Measurements from ENCODE around the gene TIGD1.
"Not testable (repeated sequence)": the region's sequence is repeated elsewhere in the genome, so short reads cannot be mapped to it uniquely, and the experiment has no call there.

The TIGD1 gene

DNA sequence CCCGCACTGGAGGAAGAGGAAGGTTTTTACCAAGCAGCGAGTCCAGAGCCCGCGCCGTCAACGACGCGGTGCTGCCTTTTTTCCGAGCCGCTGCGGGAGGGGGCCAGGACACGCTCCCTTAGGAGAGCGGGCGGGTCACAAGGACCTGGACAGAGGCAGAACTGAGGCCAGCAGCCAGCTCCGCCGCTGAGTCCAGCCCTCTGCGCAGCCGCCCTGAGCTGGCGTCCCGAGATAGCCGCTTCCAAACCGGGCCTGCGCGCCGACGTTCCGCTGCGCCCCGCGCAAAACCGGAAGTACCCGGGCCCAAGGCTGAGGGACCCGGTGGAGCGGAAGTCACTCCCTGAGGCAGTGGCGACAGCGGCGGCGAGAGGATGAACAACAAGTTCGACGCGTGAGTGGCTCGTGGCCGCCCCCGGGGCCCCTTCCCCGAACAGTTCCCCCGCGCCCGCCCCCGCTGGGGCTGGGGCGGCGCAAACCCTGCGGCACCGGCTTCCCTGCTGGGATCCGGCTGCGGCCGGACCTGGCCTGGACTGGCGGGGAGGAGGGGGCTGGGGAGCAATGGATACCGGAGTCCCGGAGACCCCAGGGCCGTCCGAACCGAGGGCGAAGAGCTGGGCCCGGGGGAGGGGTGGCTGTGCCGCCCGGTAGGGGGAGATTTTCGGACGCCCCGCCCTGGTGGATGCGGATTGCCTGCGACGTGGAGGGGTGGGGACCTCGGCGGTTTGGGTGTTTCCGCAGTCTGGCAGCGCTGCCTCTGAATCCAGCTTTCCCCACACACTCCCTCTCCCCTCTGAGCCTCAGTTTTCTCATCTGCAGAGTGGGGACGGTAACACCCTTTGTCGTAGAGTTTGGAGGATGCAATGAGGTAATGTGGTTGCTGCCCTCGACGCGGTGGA lies at the start of gene TIGD1, which contains the start of gene EIF4E2:
Gene TIGD1, minus strand, starts transcription at position 204 of the 896 bp plus-strand sequence. CDS start 675 bp downstream, outside the sequence.
Gene EIF4E2, plus strand, starts transcription at position 336 of the 896 bp plus-strand sequence. Its CDS starts 36 bp downstream, at position 372.
- peak; percentile 1 for DNase-seq

DNA sequence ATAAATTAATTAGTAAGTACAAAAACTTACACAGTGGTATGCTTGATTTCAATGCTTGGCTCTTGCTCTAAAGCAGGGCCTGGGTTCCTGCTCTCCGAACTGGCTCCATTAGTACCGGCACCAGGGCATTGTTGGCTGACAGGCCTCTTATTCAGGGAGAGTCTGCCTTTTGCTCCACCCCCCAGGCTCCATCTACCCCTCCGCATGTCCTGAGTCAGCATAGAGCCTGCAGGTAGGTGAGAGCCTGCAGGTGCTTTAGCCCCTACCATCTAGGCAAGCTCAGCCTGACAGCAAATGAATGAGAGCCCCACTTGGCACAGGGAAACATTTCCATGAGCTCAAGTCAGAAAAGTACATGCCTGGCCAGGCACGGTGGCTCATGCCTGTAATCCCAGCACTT lies 47.9 kb upstream of the TIGD1 start:
- no peak for DNase-seq

DNA sequence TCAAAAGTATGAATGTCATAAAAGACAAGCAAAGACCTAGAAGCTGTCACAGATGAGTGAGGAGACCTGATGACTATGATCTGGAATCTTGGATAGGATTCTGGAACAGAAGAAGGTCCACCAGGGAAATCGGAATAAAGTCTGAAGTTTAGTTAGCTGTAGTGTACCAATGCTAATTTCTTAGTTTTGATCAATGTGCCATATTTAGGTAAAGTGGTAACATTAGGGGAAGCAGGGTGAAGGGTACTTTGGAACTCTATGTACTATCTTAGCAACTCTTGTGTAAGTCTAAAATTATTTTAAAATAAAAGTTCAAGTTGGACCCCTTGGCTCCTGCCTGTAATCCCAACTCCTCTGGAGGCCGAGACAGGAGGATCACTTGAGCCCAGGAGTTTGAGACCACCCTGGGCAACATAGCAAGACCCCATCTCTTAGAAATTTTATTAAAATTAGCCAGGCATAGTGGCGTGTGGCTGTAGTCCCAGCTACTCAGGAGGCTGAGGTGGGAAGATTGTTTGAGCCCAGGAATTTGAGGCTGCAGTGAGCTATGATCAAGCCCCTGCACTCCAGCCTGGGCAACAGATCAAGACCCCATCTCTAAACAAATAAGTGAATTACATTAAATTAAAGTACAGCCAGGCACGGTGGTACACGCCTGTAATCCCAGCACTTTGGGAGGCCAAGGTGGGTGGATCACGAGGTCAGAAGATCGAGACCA lies 47.2 kb upstream of the TIGD1 start:
- DNase-seq: no peak

DNA sequence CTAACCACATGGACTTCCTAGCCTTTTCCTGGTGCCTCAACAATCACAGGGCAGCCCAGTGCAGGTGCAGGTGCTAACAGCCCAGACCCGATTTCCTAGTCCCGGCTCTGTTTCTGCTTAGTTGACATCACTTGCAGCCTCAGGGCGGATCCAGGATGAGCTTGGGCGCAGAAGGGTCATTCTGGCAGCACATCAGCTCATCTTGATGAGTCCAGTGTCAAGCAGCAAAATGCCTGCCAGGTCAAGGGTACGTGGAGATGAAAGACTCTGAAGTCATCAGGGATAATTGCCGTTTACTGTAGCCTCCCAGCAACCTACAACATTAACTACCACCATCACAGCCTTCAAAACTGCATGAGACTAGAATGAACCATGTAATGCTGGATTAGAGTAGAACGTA lies 43.6 kb upstream of the TIGD1 start:
- DNase-seq: no peak

DNA sequence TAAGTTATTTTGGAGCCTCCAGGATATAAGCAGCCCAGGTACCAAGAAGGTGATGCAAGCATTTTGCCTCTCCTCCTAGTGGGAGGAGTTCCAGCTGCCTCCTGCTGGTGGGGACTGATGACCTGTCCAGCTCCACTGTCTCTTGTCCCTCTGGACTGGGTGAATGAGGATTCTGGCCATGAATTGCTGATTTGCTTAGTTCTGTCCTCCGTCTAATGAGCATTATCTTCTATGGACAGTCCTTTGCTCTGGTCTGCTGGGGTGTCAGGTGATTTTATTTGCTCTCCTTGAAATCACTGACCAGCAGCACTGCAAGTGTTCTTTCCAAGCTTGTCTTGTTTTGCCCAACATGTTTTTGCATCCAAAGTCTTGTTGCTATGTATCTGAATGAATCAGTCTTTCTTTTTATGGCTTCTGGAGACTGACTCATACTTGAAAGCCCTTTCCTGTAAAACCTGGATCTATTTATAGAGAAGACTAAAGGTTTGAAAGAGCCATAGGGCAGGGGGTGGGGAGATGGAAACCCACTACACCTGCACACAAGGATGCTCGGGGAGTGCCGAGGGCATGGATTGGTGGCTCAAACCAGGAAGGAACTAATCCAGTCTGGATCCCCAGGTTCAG lies 42.5 kb upstream of the TIGD1 start:
- DNase-seq: no peak

DNA sequence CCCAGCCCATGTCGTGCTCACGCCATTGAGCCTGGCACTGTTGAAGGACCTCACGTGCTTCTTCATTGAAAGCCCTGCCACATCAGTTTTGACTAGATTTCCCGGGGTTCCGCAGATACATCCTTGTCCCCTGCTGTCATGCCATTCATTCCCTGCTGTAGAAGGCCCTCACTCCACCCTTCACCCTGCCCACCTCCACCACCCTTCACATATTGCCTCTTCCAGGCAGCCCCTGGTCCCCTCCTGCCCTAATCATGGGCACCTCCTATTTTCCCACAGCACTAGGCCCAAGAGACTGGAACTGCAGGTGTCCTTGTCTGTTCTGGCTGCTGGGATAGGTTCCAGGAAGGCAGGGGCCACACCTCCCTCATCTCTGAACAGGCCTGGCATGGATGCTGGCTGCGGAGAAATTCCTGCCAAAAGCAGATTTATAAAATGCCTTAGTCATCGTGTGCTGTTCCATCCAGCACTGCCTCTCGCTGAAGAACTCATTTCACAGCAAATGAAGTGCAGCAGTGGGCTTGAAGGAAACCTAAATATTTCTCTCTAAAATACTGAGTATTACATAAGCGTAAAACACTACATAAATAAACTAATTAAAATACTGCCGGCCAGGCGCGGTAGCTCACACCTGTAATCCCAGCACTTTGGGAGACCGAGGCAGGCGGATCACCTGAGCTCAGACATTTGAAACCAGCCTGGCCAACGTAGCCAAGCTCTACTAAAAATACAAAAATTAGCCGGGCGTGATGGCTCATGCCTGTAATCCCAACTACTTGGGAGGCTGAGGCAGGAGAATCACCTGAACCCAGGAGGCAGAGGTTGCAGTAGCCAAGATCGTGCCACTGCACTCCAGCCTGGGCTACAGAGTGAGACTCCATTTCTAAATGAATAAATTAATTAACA lies 38.6 kb upstream of the TIGD1 start:
- DNase-seq: no peak

- no peak for DNase-seq
Measured at GRCh38 chr2:232588031-232588430, 37.7 kb upstream of the TIGD1 start.

DNA sequence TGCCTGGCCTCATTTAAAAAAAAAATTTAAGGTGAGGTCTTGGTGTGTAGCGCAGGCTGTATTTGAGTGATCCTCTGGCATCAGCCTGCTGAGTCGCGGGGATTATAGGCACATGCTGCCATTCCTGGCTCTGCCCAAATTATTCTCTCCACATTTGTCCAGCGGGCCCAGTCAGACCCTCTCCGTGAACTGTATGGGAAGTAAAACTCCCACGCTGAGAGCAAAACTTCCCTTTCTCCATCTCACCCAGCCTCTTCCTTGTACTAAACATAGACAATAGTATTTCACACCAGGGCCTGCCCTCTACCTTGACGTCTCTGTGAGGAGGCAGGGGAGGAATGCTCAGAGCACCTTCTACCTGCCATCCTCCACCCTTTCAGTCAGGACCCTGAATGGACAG lies 37.2 kb upstream of the TIGD1 start:
- no peak for DNase-seq

DNA sequence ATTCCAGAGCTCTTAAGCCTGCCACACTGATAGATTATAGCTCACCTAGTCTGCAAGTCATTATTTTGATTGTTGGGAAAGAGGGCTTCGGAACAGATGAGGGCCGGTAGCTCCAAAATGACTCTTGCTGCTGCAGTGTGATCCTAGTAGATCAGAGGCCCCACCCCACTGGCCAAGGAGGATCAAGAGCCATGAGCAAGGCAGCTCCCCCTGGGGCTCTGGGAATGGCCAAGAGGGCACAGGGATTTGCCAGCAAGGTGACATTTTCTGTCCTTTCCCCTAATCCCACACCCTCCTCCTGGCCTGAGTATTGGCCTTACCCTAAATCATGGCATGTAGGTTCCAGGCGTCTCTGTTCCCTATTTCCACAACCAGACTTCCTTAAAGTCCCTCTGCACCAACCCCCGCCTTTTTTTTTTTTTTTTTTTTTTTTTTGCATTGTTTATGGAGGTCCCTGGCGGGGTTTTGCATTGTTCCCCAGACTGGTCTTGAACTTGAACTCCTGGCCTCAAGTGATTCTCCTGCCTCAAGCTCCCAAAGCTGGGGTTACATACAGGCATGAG lies 36.7 kb upstream of the TIGD1 start:
- no peak for DNase-seq

- DNase-seq: no peak
Measured at GRCh38 chr2:232584238-232584637, 33.9 kb upstream of the TIGD1 start.

- no peak for DNase-seq
Measured at GRCh38 chr2:232581725-232582124, 31.4 kb upstream of the TIGD1 start.

- DNase-seq: no peak
Measured at GRCh38 chr2:232580648-232580981, 30.3 kb upstream of the TIGD1 start.

- no peak for DNase-seq
Measured at GRCh38 chr2:232578626-232579025, 28.3 kb upstream of the TIGD1 start.

DNA sequence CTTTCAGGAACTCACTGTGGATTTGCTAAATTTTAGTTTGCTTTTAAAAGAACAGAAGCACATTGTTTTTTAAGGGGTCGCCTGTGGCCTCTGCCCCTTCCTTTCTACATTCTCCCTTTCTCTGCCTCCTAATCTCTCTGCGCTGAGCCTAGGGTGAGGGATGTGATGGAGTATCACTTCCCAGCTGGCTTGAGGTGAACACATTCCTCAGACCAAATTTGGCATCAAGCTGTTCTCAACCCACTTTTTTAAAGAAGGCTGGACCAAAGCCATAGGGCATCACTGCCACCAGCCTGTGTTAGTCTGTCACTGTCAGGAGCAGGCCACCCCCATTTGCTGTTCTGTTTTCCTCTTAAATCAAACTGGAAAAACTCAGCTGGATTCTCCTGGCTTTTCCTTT lies 27.5 kb upstream of the TIGD1 start:
- no peak for DNase-seq

GRCh38 chr2:232576995-232577394 lies 26.6 kb upstream of the TIGD1 start:
- DNase-seq: no peak

DNA sequence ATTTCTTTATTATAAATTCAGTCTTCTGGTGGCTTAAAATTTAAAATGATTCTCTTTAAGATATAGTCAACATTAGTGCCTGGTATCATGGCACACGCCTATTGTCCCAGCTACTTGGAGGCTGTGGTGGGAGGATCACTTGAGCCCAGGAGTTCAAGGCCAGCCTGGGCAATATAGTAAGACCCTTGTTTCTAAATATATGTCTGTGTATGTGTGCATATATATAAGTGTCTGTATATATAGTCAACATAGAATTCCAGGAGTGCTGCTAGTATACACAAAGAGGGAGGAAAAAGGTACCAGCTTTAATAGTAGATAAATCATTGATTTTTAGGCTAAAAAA lies 25.0 kb upstream of the TIGD1 start:
- DNase-seq: no peak

- no peak for DNase-seq
Measured at GRCh38 chr2:232574674-232575403, 24.5 kb upstream of the TIGD1 start.

DNA sequence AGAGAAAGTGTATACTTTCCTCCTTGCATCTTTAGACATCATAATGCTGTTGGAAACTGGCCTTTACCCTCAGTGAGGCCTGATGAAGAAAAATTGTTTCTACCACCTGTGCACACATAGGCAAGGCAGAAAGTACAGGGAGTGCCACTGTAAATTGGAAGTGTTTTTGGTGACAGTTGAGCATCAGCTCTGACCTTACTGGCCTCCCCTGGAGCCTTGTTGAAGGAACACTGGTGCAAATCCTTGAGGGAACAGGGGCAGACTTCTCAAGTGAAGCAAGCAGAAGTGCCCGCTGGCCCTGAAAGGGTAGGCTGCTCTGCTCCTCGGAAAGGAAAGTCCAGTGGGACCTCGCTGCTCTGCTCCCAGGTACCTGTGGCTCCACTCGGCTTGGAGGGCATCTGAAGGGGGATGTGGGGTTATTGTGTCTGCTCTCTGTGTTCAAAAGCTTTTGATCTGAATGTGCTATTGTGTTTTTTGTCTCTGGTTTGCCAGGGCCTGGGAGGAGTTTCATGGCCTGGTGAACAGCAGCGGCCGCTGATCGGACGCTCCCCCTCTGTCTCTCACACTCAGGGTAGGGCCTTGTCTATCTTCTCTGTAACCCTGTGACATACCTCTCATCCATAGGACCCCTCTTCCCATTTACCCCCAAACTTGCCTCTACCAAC lies 23.5 kb upstream of the TIGD1 start:
- no peak for DNase-seq

GRCh38 chr2:232573042-232573441 lies 22.7 kb upstream of the TIGD1 start:
- DNase-seq: no peak

DNA sequence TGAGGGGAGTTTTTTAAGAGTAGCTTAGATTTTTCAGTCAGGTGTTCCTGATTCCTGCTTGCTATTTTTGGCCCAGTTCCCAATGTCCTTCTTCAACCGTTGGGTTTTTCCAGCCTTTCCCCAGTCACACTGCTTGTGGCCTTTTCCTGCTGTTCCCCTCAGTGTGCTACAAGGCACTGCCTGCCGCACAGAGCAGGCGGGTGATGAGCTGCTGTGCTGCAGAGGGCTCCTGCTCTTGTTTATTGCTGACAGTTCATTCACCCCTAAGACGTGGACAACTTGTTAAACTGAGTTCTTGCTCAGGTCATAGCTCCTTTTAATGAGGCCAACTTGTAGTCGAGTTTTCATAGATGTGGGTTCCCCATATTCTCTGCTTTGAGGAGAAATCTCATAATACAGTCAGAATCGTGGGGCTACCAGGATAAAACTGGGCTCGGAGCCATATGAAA lies 20.7 kb upstream of the TIGD1 start:
- no peak for DNase-seq

DNA sequence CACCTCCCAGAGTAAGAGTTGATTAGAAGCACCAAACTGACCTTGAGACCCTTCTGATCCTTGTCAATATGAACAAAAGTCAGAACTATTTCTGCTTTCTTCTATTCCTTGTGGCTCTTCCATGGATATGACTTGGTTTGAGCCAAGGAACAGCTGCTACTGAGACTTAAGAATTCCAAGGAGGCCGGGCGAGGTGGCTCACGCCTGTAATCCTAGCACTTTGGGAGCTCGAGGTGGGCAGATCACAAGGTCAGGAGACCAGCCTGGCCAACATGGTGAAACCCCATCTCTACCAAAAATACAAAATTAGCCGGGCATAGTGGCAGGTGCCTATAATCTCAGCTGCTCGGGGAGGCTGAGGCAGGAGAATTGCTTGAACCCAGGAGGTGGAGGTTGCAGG lies 20.1 kb upstream of the TIGD1 start:
- not testable (repeated sequence) for DNase-seq

Measured in NCI-H1436 treated with DMSO at 0.1 percent for 48 hours (cell line).